IMR-90 (cell line): ENCODE data around the gene FNTB. TPM values are rescaled to one million over a fixed set of nuclear protein-coding genes. Genes with fewer than 3 reads are reported as not detected.

ENCODE experiments used
- ATAC-seq: fragments of 200-7000 bp; cut with Tn5 transposase; 2 replicates; pipeline ENCODE4 v1.9.1; 2020; ENCODE audit warnings: low read depth, mild to moderate bottlenecking, moderate library complexity
- BruUV-seq: library from RNA; stranded (reverse); fragments of 400-500 nt; replicated peaks from 2 replicates; lab custom pipeline; 2021; lab: Mats Ljungman, UMichigan
- CTCF ChIA-PET: fragments of 300-600 bp; formaldehyde crosslinking; extraction: SDS; loops from one replicate; lab custom pipeline; 2021; ENCODE audit warnings: antibody characterized with exemption; lab: Yijun Ruan, JAX
- POLR2A ChIA-PET: fragments of 300-600 bp; sonication (Branson Sonifier 250); formaldehyde crosslinking; loops from one replicate; lab custom pipeline; 2022; ENCODE audit warnings: antibody characterized with exemption; ENCODE audit not compliant: unreplicated experiment; lab: Charles Lee
- DNase-seq: peaks from one replicate; pipeline ENCODE4 v3.0.0; 2013
- H2AFZ ChIP-seq: replicated peaks from 2 replicates; pipeline ENCODE3; 2013; ENCODE audit warnings: low read length, mild to moderate bottlenecking; ENCODE audit not compliant: poor library complexity
- H2AK5ac ChIP-seq: 2 replicates; pipeline ENCODE4 v1.6.1; 2013; ENCODE audit warnings: low read depth, low read length, inconsistent platforms
- H2AK9ac ChIP-seq: replicated peaks from 2 replicates; pipeline ENCODE3; 2013; ENCODE audit warnings: mild to moderate bottlenecking, low read depth, low read length, moderate library complexity; ENCODE audit not compliant: poor library complexity
- H2BK120ac ChIP-seq: 2 replicates; pipeline ENCODE4 v1.6.1; 2013; ENCODE audit warnings: low read depth, low read length, inconsistent platforms
- H2BK15ac ChIP-seq: 3 replicates; pipeline ENCODE4 v1.6.1; 2013; ENCODE audit warnings: low read depth, low read length, inconsistent platforms
- H2BK20ac ChIP-seq: 2 replicates; pipeline ENCODE4 v1.6.1; 2013; ENCODE audit warnings: low read depth, mild to moderate bottlenecking, inconsistent platforms, low read length, moderate library complexity
- H2BK5ac ChIP-seq: 2 replicates; pipeline ENCODE4 v1.6.1; 2013; ENCODE audit warnings: mild to moderate bottlenecking, low read depth, low read length, inconsistent platforms; ENCODE audit not compliant: poor library complexity, severe bottlenecking
- H3K14ac ChIP-seq: replicated peaks from 2 replicates; pipeline ENCODE4 v1.6.1; 2013; ENCODE audit warnings: low read depth, low read length, inconsistent platforms
- H3K18ac ChIP-seq: 2 replicates; pipeline ENCODE4 v1.6.1; 2013; ENCODE audit warnings: low read depth, low read length, control low read depth
- H3K23ac ChIP-seq: 2 replicates; pipeline ENCODE4 v1.6.1; 2013; ENCODE audit warnings: low read depth, low read length, inconsistent platforms
- H3K27ac ChIP-seq: 2 replicates; pipeline ENCODE4 v1.5.1; 2013; ENCODE audit warnings: mild to moderate bottlenecking, control low read depth, low read length; ENCODE audit not compliant: insufficient read depth
- H3K27me3 ChIP-seq: 2 replicates; pipeline ENCODE4 v1.6.1; 2013; ENCODE audit warnings: low read length; ENCODE audit not compliant: control insufficient read depth, insufficient read depth
- H3K36me3 ChIP-seq: 2 replicates; pipeline ENCODE4 v1.6.1; 2013; ENCODE audit warnings: low read length, mixed read lengths; ENCODE audit not compliant: control insufficient read depth, insufficient read depth
- H3K4ac ChIP-seq: 2 replicates; pipeline ENCODE4 v1.6.1; 2013; ENCODE audit warnings: low read depth, low read length, inconsistent platforms
- H3K4me1 ChIP-seq: 2 replicates; pipeline ENCODE4 v1.6.1; 2013; ENCODE audit warnings: low read length, mixed read lengths; ENCODE audit not compliant: control insufficient read depth, insufficient read depth
- H3K4me2 ChIP-seq: 2 replicates; pipeline ENCODE4 v1.6.1; 2013; ENCODE audit warnings: low read depth, mild to moderate bottlenecking, control low read depth, low read length, moderate library complexity
- H3K4me3 ChIP-seq: 2 replicates; pipeline ENCODE4 v1.5.1; 2013; ENCODE audit warnings: low read depth, mild to moderate bottlenecking, control low read depth, low read length, moderate library complexity; ENCODE audit not compliant: insufficient read depth
- H3K56ac ChIP-seq: 2 replicates; pipeline ENCODE4 v1.6.1; 2013; ENCODE audit warnings: low read length, inconsistent platforms; ENCODE audit not compliant: insufficient read depth; ENCODE audit errors: extremely low read depth
- H3K79me1 ChIP-seq, 2 experiments: 2 replicates each; pipeline ENCODE4 v1.6.1; 2013; ENCODE audit warnings: low read length in 2 of 2, inconsistent platforms in 1 of 2, low read depth in 1 of 2
- H3K9ac ChIP-seq: 2 replicates; pipeline ENCODE4 v1.6.1; 2013; ENCODE audit warnings: low read depth, low read length, control low read depth
- H3K9me1 ChIP-seq: 2 replicates; pipeline ENCODE4 v1.6.1; 2013; ENCODE audit warnings: low read length, inconsistent platforms; ENCODE audit not compliant: insufficient read depth
- H3K9me3 ChIP-seq: 2 replicates; pipeline ENCODE4 v1.6.1; 2013; ENCODE audit warnings: low read length; ENCODE audit not compliant: control insufficient read depth, insufficient read depth
- H4K20me1 ChIP-seq: 2 replicates; pipeline ENCODE4 v1.6.1; 2013; ENCODE audit warnings: low read length, inconsistent platforms; ENCODE audit not compliant: insufficient read depth
- H4K5ac ChIP-seq: 2 replicates; pipeline ENCODE4 v1.6.1; 2013; ENCODE audit warnings: mild to moderate bottlenecking, low read depth, low read length, control low read depth
- H4K8ac ChIP-seq, 2 experiments: 2 replicates each; pipeline ENCODE4 v1.6.1; 2013; ENCODE audit warnings: low read depth in 2 of 2, low read length in 2 of 2, control low read depth in 1 of 2, inconsistent platforms in 1 of 2
- H4K91ac ChIP-seq: 2 replicates; pipeline ENCODE4 v1.6.1; 2013; ENCODE audit warnings: low read depth, low read length, inconsistent platforms; ENCODE audit not compliant: insufficient read depth
- BHLHE40 ChIP-seq: fragments of 150-350 bp; IDR thresholded peaks from 2 replicates; pipeline ENCODE4 v1.6.1; 2016; ENCODE audit warnings: mild to moderate bottlenecking, low read depth, low read length
- CEBPB ChIP-seq: IDR thresholded peaks from 2 replicates; pipeline ENCODE4 v1.6.1; 2012; ENCODE audit warnings: low read depth, low read length, improper control_type of control experiment
- CHD1 ChIP-seq: IDR thresholded peaks from 2 replicates; pipeline ENCODE4 v1.6.1; 2012; ENCODE audit warnings: low read depth, low read length, improper control_type of control experiment
- CTCF ChIP-seq: conservative IDR thresholded peaks from 2 replicates; pipeline ENCODE4 v1.5.1; 2012; ENCODE audit warnings: mild to moderate bottlenecking, low read depth, low read length, improper control_type of control experiment
- ELK1 ChIP-seq: fragments of 150-350 bp; IDR thresholded peaks from 2 replicates; pipeline ENCODE4 v1.6.1; 2016; ENCODE audit warnings: low read depth, mild to moderate bottlenecking, low read length, moderate library complexity, borderline replicate concordance
- FOS ChIP-seq: fragments of 150-350 bp; IDR thresholded peaks from 2 replicates; pipeline ENCODE4 v1.6.1; 2016; ENCODE audit warnings: low read depth, low read length
- MAFK ChIP-seq: IDR thresholded peaks from 2 replicates; pipeline ENCODE4 v1.6.1; 2012; ENCODE audit warnings: low read depth, low read length, improper control_type of control experiment
- MAZ ChIP-seq: IDR thresholded peaks from 2 replicates; pipeline ENCODE4 v1.6.1; 2012; ENCODE audit warnings: low read depth, mild to moderate bottlenecking, low read length, improper control_type of control experiment, moderate library complexity, borderline replicate concordance
- MXI1 ChIP-seq: IDR thresholded peaks from 2 replicates; pipeline ENCODE4 v1.6.1; 2012; ENCODE audit warnings: low read depth, mild to moderate bottlenecking, low read length, moderate library complexity, borderline replicate concordance
- POLR2A ChIP-seq: IDR thresholded peaks from 2 replicates; pipeline ENCODE4 v1.6.1; 2012; ENCODE audit warnings: mild to moderate bottlenecking, low read depth, low read length
- RCOR1 ChIP-seq: IDR thresholded peaks from 2 replicates; pipeline ENCODE4 v1.6.1; 2012; ENCODE audit warnings: mild to moderate bottlenecking, low read length, improper control_type of control experiment; ENCODE audit not compliant: insufficient replicate concordance
- RFX5 ChIP-seq: IDR thresholded peaks from 2 replicates; pipeline ENCODE4 v1.8.0; 2012; ENCODE audit warnings: low read depth, mild to moderate bottlenecking, low read length, moderate library complexity
- SMC3 ChIP-seq: fragments of 150-350 bp; IDR thresholded peaks from 2 replicates; pipeline ENCODE4 v1.6.1; 2016; ENCODE audit warnings: low read depth, mild to moderate bottlenecking, antibody characterized with exemption, low read length, moderate library complexity
- USF2 ChIP-seq: fragments of 150-350 bp; IDR thresholded peaks from 2 replicates; pipeline ENCODE4 v1.6.1; 2017; ENCODE audit warnings: mild to moderate bottlenecking, antibody characterized with exemption, low read length, low read depth
- WGBS, 2 experiments: methylation state at CpG; one replicate each; pipeline versions ENCODE4 v1.1.5 to v1.1.7; 2013; ENCODE audit warnings: missing lambda C conversion rate in 2 of 2; ENCODE audit not compliant: insufficient read length in 1 of 2; ENCODE audit errors: extremely low coverage in 2 of 2; 5-methylcytosine and 5-hydroxymethylcytosine counted together
- dilution Hi-C: fragments of 300-500 bp; cut with HindIII; formaldehyde crosslinking; loops from one replicate; pipeline ENCODE4 v1.14.3; 2018; ENCODE audit warnings: low sequenced_read_pairs; ENCODE audit not compliant: unreplicated experiment
- in situ Hi-C: fragments of 300-500 bp; cut with MboI; formaldehyde crosslinking; loops from 3 replicates; pipeline ENCODE4 v1.14.3; 2019; ENCODE audit warnings: low sequenced_read_pairs, inconsistent platforms, mixed read lengths
- intact Hi-C: fragments of 100-400 bp; cut with micrococcal nuclease; formaldehyde crosslinking; loops from 2 replicates; pipeline ENCODE4 v1.10.0; 2022
- polyA plus RNA-seq, 3 experiments: library from polyadenylated mRNA; depleted of rRNA; stranded (reverse); fragments of >200 nt; gene quantifications; 2 replicates each; pipeline ENCODE4 v1.2.3, GENCODE V29; 2012; ENCODE audit warnings: low replicate concordance in 1 of 3
- total RNA-seq: library from RNA; depleted of rRNA; stranded (reverse); fragments of >200 nt; gene quantifications from 2 replicates; pipeline ENCODE4 v1.2.3, GENCODE V29; 2012

The FNTB gene
- total and polyA plus RNA-seq, 2 of the 4 experiments (the other 2 are of a cell fraction) = 9.9 to 18.5 TPM

- no peak for ATAC-seq
- BruUV-seq = no TSS peak
- 89% methylated on average over 1 of the region's 5 CpGs; no CpG with 5 or more reads in 1 of the 2 experiments for WGBS, 2 experiments
Measured at GRCh38 chr14:64958743-64959142, 28.0 kb upstream of the FNTB start.

More at GRCh38 chr14:64958743-64959142, 28.0 kb upstream of the FNTB start:
- Histone ChIP-seq H2AFZ (no peak overlapping the region), H3K23ac (no peak overlapping the region), H3K14ac (no peak overlapping the region), H3K79me1 (no peaks in the 10 kb centered on the region; a peak in 1 of 4 replicates), H3K4me3 (no peak overlapping the region), H3K4me1 (no peaks in the 10 kb centered on the region), H4K5ac (no peak overlapping the region), H3K9me1 (peaks cover 2% of the 10 kb centered on the region; the same call in 1 of the 2 replicates), H3K4ac (no peak overlapping the region), H3K56ac (no peak overlapping the region), H2AK5ac (no peak overlapping the region), H2BK120ac (no peak overlapping the region), H3K27me3 (no peaks in the 10 kb centered on the region), H3K18ac (no peak overlapping the region), H4K20me1 (no peaks in the 10 kb centered on the region), H3K4me2 (no peak overlapping the region), H3K27ac (no peak overlapping the region), H3K36me3 (no peaks in the 10 kb centered on the region), H2AK9ac (no peak overlapping the region), H3K9me3 (no peaks in the 10 kb centered on the region), H2BK15ac (no peak overlapping the region), H3K9ac (no peak overlapping the region), H4K91ac (no peak overlapping the region), H2BK20ac (no peak overlapping the region), H4K8ac (no peak overlapping the region), H2BK5ac (no peak overlapping the region)
- intact Hi-C loops (no loop called here), dilution Hi-C loops (no loop called here), in situ Hi-C loops (no loop called here)
- DNase-seq = no peak
- ChIA-PET POLR2A (no interaction called here), CTCF (no interaction called here)
- TF ChIP-seq MXI1 (no peak), ELK1 (no peak), POLR2A (no peak), RFX5 (no peak), BHLHE40 (no peak), MAFK (no peak), CEBPB (no peak), FOS (no peak), CTCF (no peak), USF2 (no peak), RCOR1 (no peak), SMC3 (no peak), MAZ (no peak), CHD1 (no peak)
